ENCODE results near the gene ZNF775.
A peak's percentile ranks its signal among the peaks of the same experiment; 100 is the strongest.

ZNF775 gene

GRCh38 chr7:150365673-150366398, 13.3 kb upstream of the ZNF775 start:
- Histone ChIP-seq H3K27me3 (no peaks in the 10 kb centered on the region), H3K27ac (peak overlapping the region; percentile 78), H3K4me3 (ENCODE audit: low read depth in 1 of 2, low read length in 1 of 2) (no peak overlapping the region), H3K36me3 (no peaks in the 10 kb centered on the region), H3K4me1 (ENCODE audit: control insufficient read depth in 1 of 2, insufficient read depth in 1 of 2, low read depth in 1 of 2, low read length in 1 of 2) (peaks cover 63 to 66% of the 10 kb centered on the region in 2 experiments), H3K9me3 (no peaks in the 10 kb centered on the region)
- TF ChIP-seq, protein P1, sequence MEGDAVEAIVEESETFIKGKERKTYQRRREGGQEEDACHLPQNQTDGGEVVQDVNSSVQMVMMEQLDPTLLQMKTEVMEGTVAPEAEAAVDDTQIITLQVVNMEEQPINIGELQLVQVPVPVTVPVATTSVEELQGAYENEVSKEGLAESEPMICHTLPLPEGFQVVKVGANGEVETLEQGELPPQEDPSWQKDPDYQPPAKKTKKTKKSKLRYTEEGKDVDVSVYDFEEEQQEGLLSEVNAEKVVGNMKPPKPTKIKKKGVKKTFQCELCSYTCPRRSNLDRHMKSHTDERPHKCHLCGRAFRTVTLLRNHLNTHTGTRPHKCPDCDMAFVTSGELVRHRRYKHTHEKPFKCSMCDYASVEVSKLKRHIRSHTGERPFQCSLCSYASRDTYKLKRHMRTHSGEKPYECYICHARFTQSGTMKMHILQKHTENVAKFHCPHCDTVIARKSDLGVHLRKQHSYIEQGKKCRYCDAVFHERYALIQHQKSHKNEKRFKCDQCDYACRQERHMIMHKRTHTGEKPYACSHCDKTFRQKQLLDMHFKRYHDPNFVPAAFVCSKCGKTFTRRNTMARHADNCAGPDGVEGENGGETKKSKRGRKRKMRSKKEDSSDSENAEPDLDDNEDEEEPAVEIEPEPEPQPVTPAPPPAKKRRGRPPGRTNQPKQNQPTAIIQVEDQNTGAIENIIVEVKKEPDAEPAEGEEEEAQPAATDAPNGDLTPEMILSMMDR (IDR thresholded peaks at IDR 0.05), result no peak

GRCh38 chr7:150367677-150368095, 11.4 kb upstream of the ZNF775 start:
- peak overlapping the region; percentile 92 for H3K27ac ChIP-seq
- peak overlapping the region; percentile 91 to 95 for H3K4me3 ChIP-seq (ENCODE audit: low read depth in 1 of 2, low read length in 1 of 2)
- TF ChIP-seq, protein P1 (IDR thresholded peaks at IDR 0.05), result no peak
- H3K36me3 ChIP-seq, result peaks cover 17% of the 10 kb centered on the region
- H3K27me3 ChIP-seq, result no peaks in the 10 kb centered on the region
- H3K9me3 ChIP-seq, result no peaks in the 10 kb centered on the region
- peaks cover 63 to 67% of the 10 kb centered on the region in 2 experiments for H3K4me1 ChIP-seq (ENCODE audit: control insufficient read depth in 1 of 2, insufficient read depth in 1 of 2, low read depth in 1 of 2, low read length in 1 of 2)

DNA sequence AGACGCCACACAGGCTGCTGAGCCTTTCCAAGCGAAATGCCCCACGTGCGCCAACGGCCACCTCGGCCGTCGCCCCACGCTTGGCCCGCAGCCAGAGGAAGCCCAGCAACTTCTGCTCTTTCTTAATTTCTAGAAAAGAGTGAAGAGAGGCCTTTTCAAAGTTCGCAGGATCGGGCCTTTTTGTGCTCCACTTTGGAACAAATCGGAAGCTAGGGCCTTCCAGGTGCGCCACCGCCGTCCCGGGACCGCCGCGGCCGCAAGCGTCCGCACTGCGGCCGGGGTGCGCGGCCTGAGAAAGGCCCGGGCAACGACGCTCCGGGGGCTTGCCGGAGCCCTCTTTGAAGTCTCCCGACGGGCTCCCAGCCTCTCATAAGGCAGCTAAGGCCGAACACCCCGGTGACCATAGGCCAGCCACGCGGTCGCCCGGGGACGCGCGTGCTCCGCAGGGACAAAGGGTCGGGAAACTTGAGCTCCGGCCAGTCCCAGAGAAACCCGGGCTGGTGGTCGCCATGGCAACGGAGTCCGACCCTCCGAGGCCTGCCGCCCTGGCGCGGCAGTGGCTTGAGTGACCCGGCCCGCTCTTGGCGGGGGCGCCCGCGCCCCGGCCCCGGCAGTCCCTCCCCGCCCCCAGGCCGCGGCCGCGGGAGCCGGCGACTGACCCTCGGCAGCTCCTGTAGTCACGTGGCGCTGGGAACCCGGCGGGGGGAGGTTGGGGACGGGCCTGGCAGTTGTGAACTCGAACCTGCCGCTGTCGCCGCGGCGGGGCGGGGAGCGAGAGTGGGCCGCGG, 10.8 kb upstream of the ZNF775 start, which contains the start of gene REPIN1:
Gene REPIN1, plus strand, starts transcription at position 727 of the 788 bp plus-strand sequence. CDS start 890 bp downstream, outside the sequence.
- Histone ChIP-seq H3K36me3 (peaks cover 23% of the 10 kb centered on the region), H3K27ac (peak within 1 kb of the TSS; percentile 92), H3K4me1 (ENCODE audit: control insufficient read depth in 1 of 2, insufficient read depth in 1 of 2, low read depth in 1 of 2, low read length in 1 of 2) (peaks cover 60 to 67% of the 10 kb centered on the region in 2 experiments), H3K4me3 (ENCODE audit: low read depth in 1 of 2, low read length in 1 of 2) (peak within 1 kb of the TSS; percentile 91 to 95), H3K9me3 (no peaks in the 10 kb centered on the region), H3K27me3 (no peaks in the 10 kb centered on the region)
- TF ChIP-seq, protein P1 (IDR thresholded peaks at IDR 0.05), result no peak

DNA sequence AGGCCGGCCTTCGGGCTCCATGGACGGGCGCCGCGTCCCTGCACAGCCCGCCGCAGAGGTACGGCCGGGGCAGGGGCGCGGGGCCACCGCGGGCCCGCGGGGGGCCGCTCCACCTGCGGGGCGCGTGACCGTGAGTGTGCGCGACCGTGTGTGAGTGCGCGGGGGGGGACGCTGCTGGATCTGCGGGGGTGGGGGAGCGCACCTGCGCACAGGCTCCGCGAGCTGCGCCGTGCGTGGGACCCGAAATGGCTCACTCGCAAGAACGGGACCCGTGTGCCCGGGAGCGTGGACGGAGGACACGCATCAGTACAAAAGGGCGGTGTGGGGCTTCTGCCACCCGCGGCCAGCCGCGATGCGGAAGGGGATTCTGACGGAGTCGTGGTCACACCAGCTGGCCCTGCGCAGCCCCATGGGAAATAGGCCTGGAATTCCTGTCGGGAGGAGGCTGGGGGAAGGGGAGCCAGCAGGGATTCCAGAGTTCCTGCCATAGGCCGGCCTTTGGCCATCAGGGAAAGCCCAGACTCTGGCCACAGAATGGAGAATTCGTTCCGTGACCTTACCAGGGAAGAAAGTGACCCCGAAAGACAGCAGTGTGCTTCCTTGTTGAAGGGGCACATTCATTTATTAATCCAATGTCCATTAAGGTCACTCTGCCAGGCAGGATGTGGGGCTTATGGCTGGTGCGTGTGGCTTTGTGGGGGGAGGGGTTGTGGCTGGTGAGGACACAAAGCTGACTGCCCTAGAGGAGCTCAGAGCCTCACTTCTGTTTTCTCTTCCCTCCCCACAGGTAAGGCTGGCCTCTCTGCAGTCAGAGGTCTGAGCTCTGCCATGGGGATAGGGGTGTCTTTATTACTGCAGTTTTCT, 10.0 kb upstream of the ZNF775 start:
- no peaks in the 10 kb centered on the region for H3K9me3 ChIP-seq
- peak overlapping the region; percentile 91 to 95 for H3K4me3 ChIP-seq (ENCODE audit: low read depth in 1 of 2, low read length in 1 of 2)
- no peaks in the 10 kb centered on the region for H3K27me3 ChIP-seq
- H3K4me1 ChIP-seq (ENCODE audit: control insufficient read depth in 1 of 2, insufficient read depth in 1 of 2, low read depth in 1 of 2, low read length in 1 of 2), result peaks cover 52 to 63% of the 10 kb centered on the region in 2 experiments
- TF ChIP-seq, protein P1 (IDR thresholded peaks at IDR 0.05), result no peak
- H3K27ac ChIP-seq, result peak overlapping the region; percentile 92
- H3K36me3 ChIP-seq, result peaks cover 31% of the 10 kb centered on the region

Measured in neutrophil (primary cell).